Peyer's patch (tissue), 4 donors: Measurements from ENCODE around the gene RPL27A.

Source experiments
- CTCF ChIP-seq, 6 experiments: fragments of 450-650 bp in 4 of 6; fragments of 200-600 bp in 2 of 6; sonication (generic) in 1 of 6; IDR thresholded peaks; one replicate each; pipeline ENCODE4 v1.5.1; 2017 to 2019; ENCODE audit warnings: antibody characterized with exemption in 6 of 6, mild to moderate bottlenecking in 3 of 6, moderate library complexity in 1 of 6
- POLR2A ChIP-seq, 2 donors: fragments of 450-650 bp; IDR thresholded peaks; one replicate each; pipeline ENCODE4 v1.5.1; 2017; ENCODE audit warnings: antibody characterized with exemption in 2 of 2, mild to moderate bottlenecking in 2 of 2, moderate library complexity in 2 of 2

- no peak for TF ChIP-seq CTCF (IDR thresholded peaks at IDR 0.05)
- no peak for TF ChIP-seq POLR2A (IDR thresholded peaks at IDR 0.05)
These were observed 46.0 kb downstream of the RPL27A start for GRCh38 chr11:8728563-8728962.
